Measurements from ENCODE around the gene C5orf15.
A peak's percentile ranks its signal among the peaks of the same experiment; 100 is the strongest.
"Not testable (repeated sequence)": the region's sequence is repeated elsewhere in the genome, so short reads cannot be mapped to it uniquely, and the experiment has no call there.

The C5orf15 gene

DNA sequence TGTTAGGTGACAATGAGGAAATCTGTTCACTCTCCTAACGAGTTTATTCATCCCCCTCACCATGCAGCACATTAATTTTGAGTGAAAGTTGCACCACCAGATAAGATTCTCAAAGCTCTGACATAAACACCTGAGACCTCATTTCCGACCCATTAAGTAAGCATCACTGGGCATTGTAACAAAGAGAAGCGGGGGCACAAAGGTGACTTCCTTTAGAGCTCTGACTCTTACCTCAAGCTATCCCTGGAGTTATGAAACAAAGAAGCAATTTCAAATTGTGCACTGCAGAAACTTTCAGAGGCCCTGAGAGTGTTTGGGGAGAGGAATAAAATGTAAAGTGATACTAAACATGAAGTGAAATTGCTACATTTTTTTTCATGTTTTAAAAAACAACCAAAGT lies 29.5 kb downstream of the C5orf15 start:
- FAIRE-seq (no peak), DNase-seq (ENCODE audit: low spot score) (no peak)

DNA sequence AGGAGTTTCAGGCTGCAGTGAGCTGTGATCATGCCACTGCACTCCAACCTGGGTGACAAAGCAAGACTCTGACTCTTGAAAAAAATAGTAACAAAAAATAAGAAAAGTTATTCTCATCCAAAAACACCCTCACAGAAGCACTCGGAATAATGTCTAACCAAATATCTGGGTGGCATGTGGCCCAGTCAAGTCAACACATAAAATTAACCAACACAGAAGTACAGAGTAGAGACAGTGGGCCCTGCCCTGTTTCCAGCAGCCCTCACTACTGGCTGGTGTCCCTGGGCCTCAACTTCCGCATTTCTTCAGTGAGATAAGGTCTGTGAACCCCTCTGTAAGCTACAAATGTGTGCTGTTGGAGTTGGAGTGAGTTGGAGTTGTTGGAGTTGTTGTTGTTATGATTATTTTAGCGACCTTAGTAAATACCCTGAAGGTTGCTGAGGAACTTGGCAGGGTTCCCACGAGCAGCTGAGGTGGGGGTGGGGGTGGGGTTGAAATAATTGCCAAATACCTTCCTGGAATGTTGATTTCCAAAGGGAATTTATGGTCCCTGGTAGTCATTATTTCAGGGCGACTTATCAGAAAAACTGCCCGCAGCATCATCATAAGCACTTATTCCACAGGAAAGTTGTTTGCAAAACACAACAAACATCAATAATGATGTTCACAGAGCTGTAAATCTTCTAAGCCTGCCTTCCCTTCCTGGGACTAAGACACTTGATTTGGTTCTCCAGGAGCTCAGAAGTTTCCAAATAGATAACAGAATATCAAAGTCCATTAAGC lies 30.2 kb downstream of the C5orf15 start:
- no peak for DNase-seq (ENCODE audit: low spot score)
- FAIRE-seq: no peak

DNA sequence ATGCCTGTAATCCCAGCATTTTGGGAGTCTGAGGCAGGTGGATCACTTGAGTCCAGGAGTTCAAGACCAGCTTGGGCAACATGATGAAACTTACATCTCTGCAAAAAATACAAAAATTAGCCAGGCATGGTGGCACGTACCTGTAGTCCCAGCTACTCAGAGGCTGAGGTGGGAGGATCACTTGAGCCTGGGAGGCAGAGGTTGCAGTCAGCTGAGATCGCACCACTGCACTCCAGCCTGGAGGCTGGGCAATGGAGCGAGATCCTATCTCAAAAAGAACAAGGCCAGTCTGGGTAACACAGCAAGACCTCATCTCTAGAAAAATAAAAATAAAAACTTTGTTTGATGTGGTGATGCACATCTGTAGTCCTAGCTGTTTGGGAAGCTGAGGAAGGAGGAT lies 30.8 kb downstream of the C5orf15 start:
- not testable (repeated sequence) for DNase-seq (ENCODE audit: low spot score); FAIRE-seq

DNA sequence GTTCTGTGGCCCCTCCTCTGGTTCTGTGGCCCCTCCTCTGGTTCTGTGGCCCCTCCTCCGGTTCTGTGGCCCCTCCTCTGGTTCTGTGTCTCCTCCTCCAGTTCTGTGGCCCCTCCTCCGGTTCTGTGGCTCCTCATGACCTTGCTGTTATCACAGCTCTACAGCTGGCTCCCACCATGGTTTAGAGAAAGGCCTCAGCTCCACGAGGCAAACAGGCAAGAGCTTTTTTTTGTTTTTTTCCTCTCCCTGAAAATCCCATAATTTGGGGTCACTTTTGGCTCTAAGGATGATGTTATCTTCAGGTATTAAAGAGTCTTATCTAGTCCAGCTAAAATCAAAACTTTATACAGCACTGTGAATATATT lies 31.8 kb downstream of the C5orf15 start:
- DNase-seq (ENCODE audit: low spot score) (no peak), FAIRE-seq (no peak)

- not testable (repeated sequence) for DNase-seq (ENCODE audit: low spot score); FAIRE-seq
These were observed 32.3 kb downstream of the C5orf15 start for GRCh38 chr5:133935991-133936650.

- FAIRE-seq (no peak), DNase-seq (ENCODE audit: low spot score) (no peak)
These were observed 32.8 kb downstream of the C5orf15 start for GRCh38 chr5:133935667-133935940.

GRCh38 chr5:133934822-133935666 lies 33.4 kb downstream of the C5orf15 start:
- no peak for DNase-seq (ENCODE audit: low spot score)
- no peak for FAIRE-seq

- FAIRE-seq (no peak), DNase-seq (ENCODE audit: low spot score) (no peak)
These were observed 34.1 kb downstream of the C5orf15 start for GRCh38 chr5:133934311-133934710.

- no peak for DNase-seq (ENCODE audit: low spot score)
- FAIRE-seq: no peak
These were observed 34.6 kb downstream of the C5orf15 start for GRCh38 chr5:133933670-133934295.

- FAIRE-seq (no peak), DNase-seq (ENCODE audit: low spot score) (no peak)
These were observed 35.3 kb downstream of the C5orf15 start for GRCh38 chr5:133933169-133933509.

- FAIRE-seq: no peak
- no peak for DNase-seq (ENCODE audit: low spot score)
These were observed 35.8 kb downstream of the C5orf15 start for GRCh38 chr5:133932441-133933168.

DNA sequence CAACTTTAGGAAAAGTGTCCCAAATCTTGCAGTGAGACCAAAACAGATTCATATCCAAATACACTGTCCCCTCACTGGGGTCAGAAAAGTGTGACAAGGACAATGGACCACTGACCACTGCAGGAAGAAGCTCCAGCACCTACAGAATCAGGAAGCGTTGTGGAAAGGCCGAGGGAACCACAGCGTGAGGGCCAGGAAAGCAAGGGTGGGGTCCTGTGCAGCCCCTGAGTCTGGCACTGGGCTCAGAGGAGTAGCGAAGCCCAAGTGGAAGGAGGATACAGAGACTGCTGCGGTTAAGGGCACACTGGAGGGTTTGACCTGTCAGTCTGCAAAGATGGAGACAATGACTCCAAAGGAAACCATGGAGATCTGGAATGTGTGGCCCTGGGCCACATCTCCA lies 36.9 kb downstream of the C5orf15 start:
- DNase-seq (ENCODE audit: low spot score) (no peak), FAIRE-seq (no peak)

GRCh38 chr5:133930813-133931090 lies 37.7 kb downstream of the C5orf15 start:
- DNase-seq (ENCODE audit: low spot score) (no peak), FAIRE-seq (no peak)

- DNase-seq (ENCODE audit: low spot score): no peak
- FAIRE-seq: no peak
These were observed 38.2 kb downstream of the C5orf15 start for GRCh38 chr5:133930061-133930812.

DNA sequence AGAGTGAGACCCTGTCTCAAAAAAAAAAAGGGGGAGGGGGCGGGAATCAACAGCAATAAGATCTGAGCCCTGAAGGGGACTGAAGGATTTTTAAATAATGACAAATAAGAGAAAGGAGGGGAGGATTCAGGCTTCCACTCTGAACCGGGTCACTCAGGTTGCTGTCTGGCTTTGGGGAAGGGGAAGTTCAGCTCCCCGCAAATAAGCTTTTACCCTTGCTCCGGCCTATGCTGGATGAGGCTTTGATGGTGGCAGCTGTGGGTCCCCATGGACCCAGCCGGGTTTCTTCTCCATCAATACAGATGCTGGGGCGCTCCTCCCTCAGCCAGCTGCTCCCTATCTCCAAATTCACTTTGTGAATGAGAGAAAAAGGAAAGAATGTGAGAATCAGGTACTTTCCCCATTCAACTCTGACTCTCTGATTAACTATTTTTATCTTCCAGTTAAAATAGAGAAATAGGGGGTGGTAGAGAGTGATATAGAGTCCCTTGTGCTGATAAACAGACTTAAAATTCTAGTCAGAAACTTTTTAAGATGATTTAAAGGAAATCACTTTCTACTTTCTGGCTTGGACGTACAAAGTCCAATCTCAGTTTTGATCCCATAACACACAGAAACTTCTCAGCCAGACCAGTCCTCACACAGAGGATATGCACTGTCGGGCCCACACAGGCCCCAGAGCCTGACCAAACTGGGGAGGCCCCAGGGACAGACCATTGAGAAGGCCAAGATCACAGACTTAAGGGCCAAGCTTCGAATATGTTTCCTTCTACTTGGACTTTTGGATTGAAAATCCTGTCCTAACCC lies 39.6 kb downstream of the C5orf15 start:
- DNase-seq (ENCODE audit: low spot score) (no peak), FAIRE-seq (no peak)

GRCh38 chr5:133927300-133928180 lies 40.9 kb downstream of the C5orf15 start:
- no peak for DNase-seq (ENCODE audit: low spot score)
- no peak for FAIRE-seq

DNA sequence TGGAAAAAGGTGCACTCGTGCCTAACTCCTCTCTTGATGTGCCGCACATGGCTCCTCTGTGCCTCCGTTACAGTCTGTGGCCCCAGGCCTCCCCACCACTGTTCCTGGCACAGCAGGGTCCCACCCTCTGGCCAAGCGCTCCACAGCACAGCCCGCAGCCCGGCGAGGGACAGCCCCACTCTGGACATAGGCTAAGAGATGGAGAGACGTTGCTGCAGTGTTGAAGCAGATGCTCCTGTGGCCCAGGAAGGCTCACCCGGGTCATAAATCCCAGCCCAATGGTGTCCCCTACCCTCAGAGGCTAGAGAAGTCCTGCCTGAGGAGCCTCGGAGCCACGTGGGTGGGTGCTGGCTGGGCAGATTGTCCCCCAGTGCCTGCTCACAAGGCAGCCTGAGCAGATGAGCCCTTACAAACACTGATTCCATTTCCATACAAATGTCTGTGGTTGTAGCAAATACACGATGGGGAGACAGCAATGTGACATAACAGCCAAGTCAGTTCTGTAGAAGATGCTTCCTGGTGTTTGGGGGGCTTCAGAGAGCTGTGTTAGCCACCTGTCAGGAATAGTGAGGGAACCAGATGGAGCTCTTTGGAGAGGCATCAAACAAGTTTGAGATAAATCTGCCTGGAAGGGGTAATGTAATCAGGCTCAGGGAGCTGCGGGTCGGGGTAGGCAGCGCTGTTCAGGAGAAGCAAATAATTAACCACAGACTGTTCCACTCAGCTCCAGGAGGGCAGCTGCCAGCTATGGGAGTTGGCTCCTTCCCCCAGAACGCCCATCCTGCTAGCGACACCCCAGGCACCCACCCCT lies 41.7 kb downstream of the C5orf15 start:
- DNase-seq (ENCODE audit: low spot score) (no peak), FAIRE-seq (no peak)

DNA sequence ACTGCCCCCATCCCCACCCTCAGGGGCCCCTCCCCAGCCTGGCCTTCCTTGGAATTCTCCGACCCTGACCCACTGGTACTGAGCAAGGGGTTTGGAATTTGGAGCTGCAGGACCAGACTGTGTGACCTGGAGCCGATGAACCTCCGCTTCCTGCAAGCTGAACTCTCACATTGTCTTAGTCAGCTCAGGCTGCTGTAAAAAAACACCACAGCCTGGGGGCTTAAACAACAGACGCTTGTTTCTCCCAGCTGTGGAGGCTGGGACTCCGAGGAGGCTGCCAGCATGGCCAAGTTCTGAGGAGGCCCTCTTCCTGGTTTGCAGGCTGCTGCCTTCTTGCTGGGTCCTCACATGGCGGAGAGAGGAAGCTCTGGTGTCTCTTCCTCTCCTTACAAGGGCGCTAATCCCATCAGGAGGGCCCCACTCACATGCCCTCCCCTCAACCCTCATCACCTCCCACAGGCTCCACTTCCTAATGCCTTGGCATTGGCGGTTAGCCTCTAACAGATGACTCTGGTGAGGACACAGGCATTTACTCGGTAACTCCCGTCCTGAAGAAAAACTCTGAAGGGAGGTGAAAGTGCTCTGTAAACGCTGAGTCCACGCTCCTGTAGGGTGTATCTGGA lies 42.4 kb downstream of the C5orf15 start:
- peak; percentile 8 for DNase-seq (ENCODE audit: low spot score)

More for the DNA sequence above, 42.4 kb downstream of the C5orf15 start:
- FAIRE-seq: no peak
